Measurements from ENCODE around the gene MAST3. TPM values are rescaled to one million over a fixed set of nuclear protein-coding genes. Genes with fewer than 3 reads are reported as not detected.
A peak's percentile ranks its signal among the peaks of the same experiment; 100 is the strongest.

The MAST3 gene
- 12.4 TPM for total RNA-seq

DNA sequence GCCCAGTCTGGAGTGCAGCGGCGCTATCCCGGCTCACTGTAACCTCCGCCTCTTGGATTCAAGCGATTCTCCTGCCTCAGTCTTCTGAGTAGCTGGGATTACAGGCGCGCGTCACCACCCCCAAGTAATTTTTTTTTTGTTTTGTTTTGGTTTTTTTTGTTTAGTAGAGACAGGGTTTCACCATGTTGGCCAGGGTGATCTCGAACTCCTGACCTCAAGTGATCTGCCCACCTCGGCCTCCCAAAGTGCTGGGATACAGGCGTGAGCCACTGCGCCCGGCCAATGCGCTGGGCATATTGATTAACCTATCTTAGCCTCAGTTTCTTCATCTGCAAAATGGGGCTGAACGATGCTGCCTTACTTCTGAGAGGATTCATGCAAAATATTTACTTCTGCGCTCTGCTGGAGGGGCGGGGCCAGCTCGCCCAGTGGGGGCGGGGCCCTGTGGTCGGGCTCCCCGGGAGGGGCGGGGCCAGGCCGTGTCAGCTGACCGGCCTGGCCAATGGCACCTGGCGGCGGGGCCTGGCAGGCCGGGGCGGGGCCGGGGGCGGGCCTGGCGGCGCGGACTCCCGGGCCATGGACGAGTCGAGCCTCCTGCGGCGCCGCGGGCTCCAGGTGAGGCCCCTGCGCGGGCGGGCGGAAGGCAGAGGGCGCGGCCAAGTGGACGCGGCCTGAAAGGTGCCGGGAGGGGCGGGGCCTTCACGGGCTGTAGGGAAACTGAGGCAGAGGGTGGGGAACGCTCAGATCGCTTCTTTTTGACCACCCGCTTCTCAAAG, at the start of gene MAST3:
Gene MAST3, plus strand, starts transcription at position 562 of the 776 bp plus-strand sequence. Its CDS starts 15 bp downstream, at position 577.
- DNase-seq (ENCODE audit: low spot score): peak; percentile 86

DNA sequence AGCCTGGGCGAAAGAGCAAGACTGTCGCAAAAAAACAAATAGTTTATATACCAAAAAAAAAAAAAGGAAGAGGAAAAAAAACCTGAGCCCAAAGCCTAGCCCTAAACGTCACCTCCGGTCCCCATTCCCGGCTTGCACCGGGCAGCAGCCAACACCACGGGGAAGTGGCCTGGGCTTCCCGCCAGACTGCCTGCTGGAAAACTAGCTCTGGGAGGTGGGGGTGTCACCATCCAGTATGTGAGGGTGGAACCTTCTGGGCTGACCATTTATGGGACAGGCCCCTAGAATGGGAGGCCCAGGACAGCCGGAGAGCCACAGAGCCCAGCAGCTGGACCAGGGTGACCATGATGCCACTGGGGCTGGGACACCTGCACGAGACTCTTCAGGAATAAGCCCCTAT, 48.2 kb upstream of the MAST3 start:
- peak; percentile 90 for DNase-seq (ENCODE audit: low spot score)

DNA sequence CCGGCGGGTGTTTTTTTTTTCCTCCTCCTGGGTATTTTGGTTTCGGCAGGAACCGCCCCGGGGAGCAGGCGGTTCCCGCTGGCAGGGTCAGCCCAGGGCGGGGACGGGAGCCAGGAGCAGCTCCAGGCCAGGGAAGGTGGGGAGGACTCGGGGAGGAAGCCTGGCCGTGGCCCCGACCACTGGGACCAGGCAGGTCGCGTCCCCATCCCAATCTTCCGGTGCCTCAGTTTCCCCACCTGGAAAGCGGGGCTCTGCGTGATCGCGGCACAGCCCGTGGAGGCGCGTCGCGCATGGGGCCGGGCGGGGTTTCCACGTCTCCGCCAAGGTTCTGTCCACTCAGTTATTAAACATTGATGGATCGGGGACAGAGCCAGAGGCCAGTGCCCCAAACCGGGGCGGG, 45.7 kb upstream of the MAST3 start:
- peak; percentile 54 for DNase-seq (ENCODE audit: low spot score)

DNA sequence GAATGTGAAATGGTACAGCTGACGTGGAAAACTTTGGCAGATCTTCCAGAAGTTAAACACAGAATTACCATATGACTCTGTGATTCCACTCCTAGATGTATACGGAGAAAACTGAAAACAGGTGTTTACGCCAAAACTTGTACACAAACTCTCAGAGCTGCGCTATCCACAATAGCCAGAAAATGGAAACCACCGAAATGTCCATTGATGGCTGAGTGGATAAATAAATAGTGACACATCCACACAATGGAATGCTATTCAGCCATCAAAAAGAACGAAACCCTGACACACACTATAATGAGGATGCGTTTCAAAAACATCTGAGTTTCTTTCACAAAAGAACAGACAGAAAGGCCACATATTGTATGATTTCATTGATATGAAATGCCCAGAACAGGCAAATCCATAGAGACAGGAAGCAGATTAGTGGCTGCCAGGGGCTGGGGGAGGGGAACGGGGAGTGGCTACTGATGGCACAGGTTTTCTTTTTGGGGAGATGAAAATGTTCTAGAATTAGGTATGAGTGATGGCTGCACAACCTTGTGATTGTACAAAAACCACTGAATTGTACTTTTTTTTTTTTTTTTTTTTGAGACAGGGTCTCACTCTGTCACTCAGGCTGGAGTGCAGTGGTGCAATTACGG, 43.9 kb upstream of the MAST3 start:
- DNase-seq (ENCODE audit: low spot score): no peak

DNA sequence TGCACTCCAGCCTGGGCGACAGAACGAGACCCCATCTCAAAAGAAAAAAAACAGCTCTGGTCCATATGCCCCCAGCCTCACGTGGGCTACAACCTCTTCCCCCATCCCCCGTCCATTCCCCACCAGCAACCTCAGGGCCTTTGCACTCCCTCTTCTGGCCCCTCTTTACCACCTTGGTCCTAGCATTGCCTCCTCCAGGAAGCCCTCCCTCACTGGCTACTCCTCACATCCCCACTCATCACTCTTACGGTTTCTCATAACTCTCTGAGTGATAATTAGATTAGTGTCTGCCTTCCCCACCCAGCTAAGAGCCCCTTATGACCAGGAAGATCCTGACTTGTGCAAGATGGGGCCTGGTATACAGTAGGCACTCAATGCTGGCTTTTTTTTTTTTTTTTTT, 41.6 kb upstream of the MAST3 start:
- DNase-seq (ENCODE audit: low spot score): no peak

DNA sequence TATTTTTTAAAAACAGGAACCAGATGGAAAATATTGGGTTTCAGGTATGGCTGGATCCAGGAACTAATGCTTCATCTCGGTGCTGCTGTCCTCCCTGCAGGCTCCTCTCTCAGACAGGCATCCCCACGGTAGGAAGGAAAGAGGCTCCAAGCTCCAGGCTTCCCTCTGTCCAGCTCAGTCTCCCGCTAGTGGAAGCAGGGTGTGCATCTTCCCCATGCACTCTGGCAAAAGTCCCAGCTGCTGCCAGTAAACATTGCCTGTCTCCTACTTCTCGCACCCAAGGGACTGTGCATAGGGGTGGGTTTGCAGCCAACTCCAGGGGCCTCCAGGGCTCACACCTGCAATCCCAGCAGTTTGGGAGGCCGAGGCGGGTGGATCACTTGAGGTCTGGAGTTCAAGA, 40.0 kb upstream of the MAST3 start:
- peak; percentile 61 for DNase-seq (ENCODE audit: low spot score)

DNA sequence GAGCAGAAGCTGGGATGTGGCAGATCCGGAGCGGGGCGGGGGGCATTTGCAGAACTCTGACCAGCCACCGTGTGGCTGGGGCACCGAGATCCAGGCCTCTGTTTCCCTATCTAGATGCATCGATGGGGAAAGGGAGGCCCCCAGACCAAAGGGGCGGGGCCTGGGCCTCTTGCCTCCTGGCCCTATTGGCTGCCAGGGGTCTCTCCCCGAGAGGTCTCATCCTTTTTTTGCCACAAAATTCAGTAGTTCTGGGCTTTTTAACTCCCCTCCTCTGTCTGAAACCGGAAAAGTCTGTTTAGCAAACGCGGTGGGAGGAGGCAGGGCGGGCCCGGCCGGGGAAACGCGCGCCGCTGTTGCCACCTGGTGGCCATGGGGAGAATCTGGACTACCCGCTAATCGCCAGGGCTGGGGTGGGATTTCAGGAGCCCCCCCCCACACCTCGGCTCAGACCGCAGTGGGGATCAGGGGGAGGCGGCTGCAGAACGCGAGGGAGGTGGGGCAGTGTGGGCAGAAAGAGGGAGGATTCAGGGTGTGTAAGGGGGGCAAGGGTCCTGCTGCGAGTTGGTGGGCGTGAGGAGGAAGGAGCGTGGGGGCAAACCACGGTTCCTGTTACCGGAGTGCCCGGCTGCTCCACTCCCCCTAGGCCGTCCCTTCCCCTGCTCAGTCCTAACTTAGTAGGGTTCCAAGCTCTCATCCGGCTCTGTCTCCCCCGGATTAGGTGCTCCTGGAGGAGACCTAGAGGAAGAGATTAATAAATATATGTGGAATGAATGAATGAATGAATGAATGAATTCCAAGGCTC, 39.2 kb upstream of the MAST3 start:
- DNase-seq (ENCODE audit: low spot score): peak; percentile 88

DNA sequence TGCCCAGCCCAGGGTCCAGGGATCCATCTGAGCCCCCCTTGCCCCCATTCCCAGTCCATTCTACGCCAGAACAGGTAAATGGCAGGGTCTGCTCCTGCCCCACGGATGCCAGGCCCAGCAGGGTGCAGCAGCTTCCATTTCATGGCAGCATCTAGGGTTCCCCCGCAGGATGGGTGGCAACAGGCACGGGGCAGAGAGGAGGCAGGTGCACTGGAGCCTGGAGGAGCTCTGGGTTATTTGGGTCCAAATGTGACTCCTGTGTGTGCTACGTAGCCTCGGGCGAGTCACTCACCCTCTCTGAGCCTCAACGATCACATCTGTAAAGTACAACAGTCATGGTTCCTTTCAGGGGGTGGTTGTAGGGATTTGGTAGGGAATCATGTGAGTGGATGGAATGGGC, 38.3 kb upstream of the MAST3 start:
- DNase-seq (ENCODE audit: low spot score): no peak

DNA sequence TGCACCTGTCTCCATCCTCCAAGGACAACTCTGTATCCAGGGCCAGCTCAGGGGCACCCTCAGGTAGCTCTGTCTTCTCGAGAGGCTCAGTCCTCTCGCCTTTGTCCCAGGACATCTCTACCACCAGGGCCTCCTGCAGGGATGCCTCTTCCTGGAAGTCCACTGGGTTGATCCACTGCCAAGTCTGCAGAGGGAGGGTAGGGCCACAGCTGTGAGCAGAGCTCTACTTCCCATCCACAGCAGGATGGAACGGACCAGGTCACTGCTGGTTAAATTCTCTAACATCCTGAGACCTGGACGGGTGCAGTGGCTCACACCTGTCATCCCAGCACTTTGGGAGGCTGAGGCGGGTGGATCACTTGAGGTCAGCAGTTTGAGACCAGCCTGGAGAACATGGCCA, 37.7 kb upstream of the MAST3 start:
- no peak for DNase-seq (ENCODE audit: low spot score)

DNA sequence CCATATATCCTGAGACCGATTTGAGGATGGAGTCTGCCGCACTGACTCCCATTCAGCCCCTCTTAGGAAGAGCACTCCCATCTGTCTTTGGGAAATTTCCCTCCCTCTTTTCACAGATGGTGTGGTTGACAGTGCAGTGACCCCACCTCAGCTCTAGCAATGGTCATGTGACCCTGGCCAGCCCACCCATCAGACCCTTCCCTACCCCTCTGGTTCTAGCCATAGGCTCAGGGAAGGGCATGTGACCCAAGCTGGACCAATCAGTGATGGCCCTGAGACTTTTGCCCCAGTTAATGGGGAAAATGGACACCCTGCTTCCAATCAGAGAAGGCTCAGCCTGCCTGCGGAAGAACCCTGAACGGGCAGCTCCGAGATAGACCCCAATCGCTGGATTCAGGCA, 37.1 kb upstream of the MAST3 start:
- no peak for DNase-seq (ENCODE audit: low spot score)

DNA sequence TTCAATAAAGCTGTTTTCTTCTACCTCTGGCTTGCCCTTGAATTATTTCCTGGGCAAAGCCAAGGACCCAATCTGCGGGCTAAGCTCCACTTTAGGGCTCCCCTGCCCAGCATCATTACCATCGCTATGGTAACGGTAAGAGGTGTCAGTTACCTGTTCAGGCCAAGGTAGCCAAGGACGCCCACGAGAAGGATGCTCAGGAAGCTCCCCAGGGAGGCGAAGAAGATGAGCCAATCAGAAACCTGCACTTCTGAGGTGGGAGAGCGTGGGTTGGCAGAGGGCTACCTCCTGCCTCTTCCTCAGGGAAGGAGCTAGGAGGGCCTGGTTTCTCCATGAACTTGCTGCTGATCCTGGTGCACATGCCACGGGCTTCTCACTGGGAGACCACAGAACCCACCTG, 35.5 kb upstream of the MAST3 start:
- no peak for DNase-seq (ENCODE audit: low spot score)

DNA sequence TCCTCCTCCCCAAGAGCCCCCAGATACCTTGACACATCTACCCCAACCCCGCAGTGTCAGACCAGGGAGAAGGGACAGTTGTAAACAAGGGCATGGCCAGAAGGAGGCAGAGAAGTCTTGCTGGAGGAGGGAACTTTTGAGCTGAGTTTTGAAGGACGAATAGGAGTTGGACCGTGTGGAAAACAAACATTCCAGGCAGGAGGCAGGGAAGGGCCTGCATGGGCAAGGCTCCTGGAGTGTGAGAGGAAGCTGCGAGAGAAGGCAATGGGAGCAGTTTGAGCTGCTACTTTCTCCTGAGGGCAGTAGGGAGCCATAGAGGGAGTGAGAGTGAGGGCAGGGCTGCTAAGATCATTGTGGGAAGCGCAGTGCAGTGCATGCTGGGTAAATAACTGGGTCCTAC, 34.1 kb upstream of the MAST3 start:
- DNase-seq (ENCODE audit: low spot score): no peak

DNA sequence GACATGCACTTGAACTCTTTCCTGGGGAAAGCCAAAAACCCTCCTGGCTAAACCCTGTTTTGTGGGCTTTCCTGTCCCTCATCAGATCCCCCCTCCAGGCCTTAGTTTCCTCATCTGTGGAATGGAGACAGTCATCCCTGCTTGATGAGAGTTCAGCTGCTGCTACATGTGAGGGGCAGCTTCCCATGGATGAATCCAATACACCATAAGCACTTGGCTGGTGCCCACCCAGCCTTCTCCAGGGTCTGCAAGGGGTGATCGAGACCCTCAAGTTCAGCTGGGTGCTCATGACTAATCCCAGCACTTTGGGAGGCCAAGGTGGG, 32.4 kb upstream of the MAST3 start:
- no peak for DNase-seq (ENCODE audit: low spot score)

DNA sequence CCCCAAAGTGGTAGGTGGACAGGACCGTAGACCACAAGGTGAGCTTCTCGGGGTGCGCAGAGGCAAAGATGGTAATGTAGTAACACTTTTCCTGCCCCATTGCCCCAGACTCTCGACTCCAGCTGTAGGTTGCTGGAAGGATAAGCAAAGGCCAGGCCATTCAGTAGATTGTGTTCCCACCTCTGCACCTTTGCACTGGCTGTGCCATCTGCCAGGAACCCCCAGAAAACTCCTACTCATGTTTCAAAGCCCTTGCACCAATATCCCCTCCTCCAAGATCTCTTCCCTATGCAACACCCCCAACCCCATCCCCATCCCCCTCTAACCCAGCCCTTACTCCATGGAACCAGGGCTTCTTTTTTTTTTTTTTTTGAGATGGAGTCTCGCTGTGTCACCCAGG, 29.2 kb upstream of the MAST3 start:
- no peak for DNase-seq (ENCODE audit: low spot score)

DNA sequence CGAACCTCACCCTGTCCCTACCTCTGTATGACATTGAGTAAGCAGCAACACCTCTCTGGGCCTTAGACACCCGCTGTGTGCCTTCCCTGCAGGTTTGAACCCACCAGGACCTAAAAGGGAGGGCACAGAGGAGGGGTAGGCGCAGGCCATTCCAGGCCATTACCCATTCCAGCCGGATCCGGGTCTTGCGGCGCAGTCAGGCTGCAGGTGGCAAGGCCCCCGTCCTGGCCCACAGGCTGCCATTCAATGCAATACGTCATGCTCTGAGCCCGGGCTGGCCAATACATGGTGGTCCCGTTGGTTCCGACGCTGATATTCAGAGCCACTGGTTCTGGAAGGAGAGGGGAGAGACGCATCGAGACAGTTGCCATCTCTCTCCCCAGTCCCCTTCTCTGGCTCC, 28.2 kb upstream of the MAST3 start:
- no peak for DNase-seq (ENCODE audit: low spot score)

DNA sequence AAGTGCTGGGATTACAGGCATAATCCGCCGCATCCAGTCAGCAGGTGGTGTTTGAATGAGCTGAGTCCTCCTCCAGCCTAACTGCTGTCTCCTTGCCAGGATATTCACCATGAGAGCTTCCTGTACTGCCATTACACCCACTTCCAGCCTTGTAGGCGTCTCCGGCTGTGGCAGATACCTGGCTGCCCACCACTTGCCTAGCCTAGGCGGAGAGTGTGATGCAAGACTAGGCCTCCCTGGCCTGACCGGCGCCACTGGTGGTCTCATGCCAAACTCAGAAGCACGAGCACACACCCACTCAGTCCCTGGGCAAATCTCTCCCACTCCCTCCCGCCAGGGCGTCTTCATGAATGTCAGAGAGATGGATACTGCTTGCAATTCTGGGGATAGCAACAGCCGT, 27.4 kb upstream of the MAST3 start:
- no peak for DNase-seq (ENCODE audit: low spot score)

DNA sequence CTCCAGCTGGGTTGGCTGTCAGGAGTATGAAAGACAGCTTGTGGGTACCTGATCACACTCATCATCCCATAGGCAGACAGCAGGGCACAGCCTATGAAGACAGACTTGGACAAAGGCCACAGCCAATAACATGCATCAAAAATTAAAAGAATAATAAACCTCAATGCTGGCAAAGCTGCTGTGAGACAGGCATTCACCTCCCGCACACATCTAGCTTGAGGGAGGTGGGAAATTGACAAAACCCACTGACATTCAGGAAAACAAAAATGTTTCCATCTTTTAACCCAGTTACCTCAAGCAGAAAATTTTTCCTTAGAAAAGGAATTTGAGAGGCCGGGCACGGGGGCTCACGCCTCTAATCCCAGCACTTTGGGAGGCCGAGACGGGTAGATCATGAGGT, 25.2 kb upstream of the MAST3 start:
- no peak for DNase-seq (ENCODE audit: low spot score)

DNA sequence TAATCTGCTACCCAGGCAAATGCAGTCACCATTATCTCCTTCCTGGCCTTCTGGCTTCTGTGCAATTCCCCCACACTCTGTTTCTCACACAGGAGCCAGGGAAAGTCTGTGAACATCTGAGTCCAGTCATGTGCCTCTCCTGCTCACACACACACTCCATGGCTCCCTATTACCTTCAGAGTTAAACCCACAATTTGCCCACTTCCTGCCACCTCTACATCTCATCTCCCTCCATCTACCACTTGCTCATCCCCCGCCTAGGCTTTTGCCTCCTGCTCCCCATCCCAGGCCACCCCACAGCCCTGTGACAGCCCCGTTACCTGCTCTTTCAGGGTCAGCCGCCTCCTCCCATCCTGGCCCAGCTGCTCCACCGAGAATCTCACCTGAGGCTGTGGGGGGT, 24.4 kb upstream of the MAST3 start:
- no peak for DNase-seq (ENCODE audit: low spot score)

DNA sequence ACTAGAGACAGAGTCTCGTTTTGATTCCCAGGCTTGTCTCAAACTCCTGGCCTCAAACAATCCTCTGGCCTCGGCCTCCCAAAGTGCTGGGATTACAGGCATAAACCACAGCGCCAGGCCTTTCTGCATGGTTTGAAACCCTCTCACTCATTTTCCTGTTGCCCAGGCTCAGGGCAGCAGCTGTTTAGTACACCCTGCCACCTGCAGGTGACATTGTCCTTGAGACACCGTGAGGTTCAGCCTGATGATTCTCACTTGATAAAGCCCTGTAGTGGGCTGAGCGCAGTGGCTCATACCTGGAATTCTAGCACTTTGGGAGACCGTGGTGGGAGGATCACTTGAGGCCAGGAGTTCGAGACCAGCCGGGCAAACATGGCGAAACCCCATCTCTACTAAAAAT, 23.4 kb upstream of the MAST3 start:
- no peak for DNase-seq (ENCODE audit: low spot score)

DNA sequence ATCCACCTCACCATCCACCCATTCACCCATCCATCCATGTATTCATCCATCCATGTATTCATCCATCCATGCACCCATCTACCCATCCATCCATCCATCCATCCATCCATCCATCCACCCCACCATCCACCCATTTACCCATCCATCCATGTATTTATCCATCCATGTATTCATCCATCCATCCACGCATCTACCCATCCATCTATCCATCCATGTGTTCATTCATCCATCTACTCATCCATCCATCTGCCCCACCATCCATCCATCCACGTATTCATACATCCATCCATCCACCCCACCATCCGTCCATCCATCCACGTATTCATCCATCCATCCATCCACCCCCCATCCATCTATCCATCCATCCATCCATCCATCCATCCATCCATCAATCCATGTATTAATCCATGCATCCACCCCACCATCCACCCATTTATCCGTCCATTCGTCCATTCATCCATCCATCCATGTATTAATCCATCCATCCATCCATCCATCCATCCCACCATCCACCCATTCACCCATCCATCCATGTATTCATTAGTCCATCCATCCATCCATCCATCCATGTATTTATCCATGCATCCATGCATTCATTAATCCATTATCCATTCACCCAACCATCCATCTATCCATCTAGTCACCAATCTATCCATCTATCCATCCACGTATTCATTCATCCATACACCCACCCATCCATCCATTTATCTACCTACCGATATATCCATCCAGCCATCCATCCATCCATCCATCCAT, 13.5 kb upstream of the MAST3 start:
- no peak for DNase-seq (ENCODE audit: low spot score)

DNA sequence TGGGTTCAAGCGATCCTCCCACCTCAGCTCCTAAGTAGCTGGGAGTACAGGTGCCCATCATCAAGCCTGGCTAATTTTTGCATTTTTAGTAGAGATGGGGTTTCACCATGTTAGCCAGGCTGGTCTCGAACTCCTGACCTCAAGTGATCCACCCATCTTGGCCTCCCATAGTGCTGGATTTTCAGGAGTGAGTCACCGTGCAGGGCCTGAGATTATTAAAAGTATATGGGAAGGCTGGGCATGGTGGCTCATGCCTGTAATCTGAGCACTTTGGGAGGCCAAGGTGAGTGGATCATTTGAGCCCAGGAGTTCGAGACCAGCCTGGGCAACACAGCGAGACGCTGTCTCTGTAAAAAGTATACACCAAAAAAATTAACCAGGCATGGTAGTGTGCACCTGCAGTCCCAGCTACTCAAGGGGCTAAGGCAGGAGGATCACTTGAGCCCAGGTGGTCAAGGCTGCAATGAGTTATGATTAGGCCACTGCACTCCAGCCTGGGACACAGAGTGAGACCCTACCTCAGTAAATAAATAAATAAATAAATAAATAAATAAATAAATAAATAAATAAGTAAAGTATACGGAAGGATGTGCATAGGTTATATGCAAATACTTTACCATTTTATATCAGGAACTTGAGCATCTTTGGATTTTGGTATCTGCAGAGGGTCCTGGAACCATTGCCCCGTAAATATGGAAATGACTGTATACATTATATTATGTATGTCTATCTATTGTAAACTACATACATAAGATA, 11.7 kb upstream of the MAST3 start:
- no peak for DNase-seq (ENCODE audit: low spot score)
